NT2/D1 (cell line): Measurements from ENCODE around the gene TPI1.

ENCODE experiments used
- SUZ12 ChIP-seq: IDR thresholded peaks from 2 replicates; pipeline ENCODE4 v1.6.1; 2011; ENCODE audit not compliant: insufficient read length, insufficient read depth; ENCODE audit errors: extremely low read depth
- YY1 ChIP-seq: IDR thresholded peaks from 2 replicates; pipeline ENCODE4 v1.6.1; 2011; ENCODE audit not compliant: insufficient read length, insufficient read depth
- ZNF274 ChIP-seq: IDR thresholded peaks from 2 replicates; pipeline ENCODE4 v1.6.1; 2011; ENCODE audit warnings: mild to moderate bottlenecking, low read depth, low read length

- TF ChIP-seq YY1: no peak
- TF ChIP-seq ZNF274: no peak
- no peak for TF ChIP-seq SUZ12
Observed at GRCh38 chr12:6883683-6884082, 16.4 kb downstream of the TPI1 start.
